GM10266 (cell line): ENCODE measurements around the gene PMVK.

Experiments
- DNase-seq: peaks from one replicate; pipeline ENCODE4 v3.0.0; 2012; ENCODE audit errors: extremely low spot score
- CTCF ChIP-seq: IDR thresholded peaks from 2 replicates; pipeline ENCODE4 v1.5.1; 2012; ENCODE audit warnings: mild to moderate bottlenecking, low read depth; ENCODE audit not compliant: control insufficient read depth, insufficient read depth; ENCODE audit errors: missing control alignments

PMVK gene

GRCh38 chr1:154944401-154945159 is 8.1 kb upstream of the PMVK start:
- TF ChIP-seq CTCF, result no peak
- DNase-seq, result no peak

- peak; percentile 67 for DNase-seq
Observed at GRCh38 chr1:154943649-154944400, 7.3 kb upstream of the PMVK start.

GRCh38 chr1:154941333-154942013 is 5.0 kb upstream of the PMVK start:
- DNase-seq, result no peak
- no peak for TF ChIP-seq CTCF

More at GRCh38 chr1:154943649-154944400, 7.3 kb upstream of the PMVK start:
- TF ChIP-seq CTCF, result peak; percentile 90

GRCh38 chr1:154940651-154941194 is 4.2 kb upstream of the PMVK start:
- TF ChIP-seq CTCF, result no peak

GRCh38 chr1:154940213-154940560 is 3.7 kb upstream of the PMVK start:
- no peak for TF ChIP-seq CTCF
- no peak for DNase-seq

More at GRCh38 chr1:154940651-154941194, 4.2 kb upstream of the PMVK start:
- DNase-seq, result peak; percentile 51

- no peak for DNase-seq
Observed at GRCh38 chr1:154938604-154939399, 2.3 kb upstream of the PMVK start.

More at GRCh38 chr1:154938604-154939399, 2.3 kb upstream of the PMVK start:
- no peak for TF ChIP-seq CTCF
